ENCODE results near the gene CBR3.

The CBR3 gene

DNA sequence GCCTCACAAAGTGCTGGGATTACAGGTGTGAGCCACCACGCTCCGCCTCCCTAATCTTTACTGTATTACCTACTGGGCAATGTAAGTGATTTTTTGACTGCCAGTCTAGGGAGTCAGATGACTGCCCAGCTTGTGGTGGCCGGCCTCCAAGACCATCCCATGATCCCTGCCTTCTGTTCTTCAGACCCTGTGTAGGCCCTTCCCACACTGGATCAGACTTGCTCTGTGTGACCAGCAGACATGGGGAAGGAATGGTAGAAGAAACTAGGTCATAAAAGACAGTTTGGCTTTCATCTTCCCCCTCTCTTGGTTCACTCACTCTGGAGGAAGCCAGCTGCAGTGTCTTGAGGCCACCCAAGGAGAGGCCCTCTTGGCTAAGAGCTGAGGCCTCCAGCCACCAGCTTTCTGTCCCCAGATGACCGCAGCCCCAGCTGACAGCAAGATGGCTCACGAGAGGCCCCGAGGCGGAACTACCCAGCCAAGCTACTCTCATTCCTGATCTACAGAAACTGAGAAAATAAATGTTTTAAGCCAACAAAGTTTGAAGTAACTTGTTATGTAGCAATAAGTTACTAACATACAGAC is 14.5 kb upstream of the CBR3 start:
- DNase-seq (ENCODE audit: low read depth): no peak
- no peak overlapping the region for H3K4me3 ChIP-seq (ENCODE audit: low read depth, low read length)
- TF ChIP-seq, protein P1, sequence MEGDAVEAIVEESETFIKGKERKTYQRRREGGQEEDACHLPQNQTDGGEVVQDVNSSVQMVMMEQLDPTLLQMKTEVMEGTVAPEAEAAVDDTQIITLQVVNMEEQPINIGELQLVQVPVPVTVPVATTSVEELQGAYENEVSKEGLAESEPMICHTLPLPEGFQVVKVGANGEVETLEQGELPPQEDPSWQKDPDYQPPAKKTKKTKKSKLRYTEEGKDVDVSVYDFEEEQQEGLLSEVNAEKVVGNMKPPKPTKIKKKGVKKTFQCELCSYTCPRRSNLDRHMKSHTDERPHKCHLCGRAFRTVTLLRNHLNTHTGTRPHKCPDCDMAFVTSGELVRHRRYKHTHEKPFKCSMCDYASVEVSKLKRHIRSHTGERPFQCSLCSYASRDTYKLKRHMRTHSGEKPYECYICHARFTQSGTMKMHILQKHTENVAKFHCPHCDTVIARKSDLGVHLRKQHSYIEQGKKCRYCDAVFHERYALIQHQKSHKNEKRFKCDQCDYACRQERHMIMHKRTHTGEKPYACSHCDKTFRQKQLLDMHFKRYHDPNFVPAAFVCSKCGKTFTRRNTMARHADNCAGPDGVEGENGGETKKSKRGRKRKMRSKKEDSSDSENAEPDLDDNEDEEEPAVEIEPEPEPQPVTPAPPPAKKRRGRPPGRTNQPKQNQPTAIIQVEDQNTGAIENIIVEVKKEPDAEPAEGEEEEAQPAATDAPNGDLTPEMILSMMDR (IDR thresholded peaks at IDR 0.05; ENCODE audit: insufficient read depth, low read depth, low read length, missing control alignments): no peak

DNA sequence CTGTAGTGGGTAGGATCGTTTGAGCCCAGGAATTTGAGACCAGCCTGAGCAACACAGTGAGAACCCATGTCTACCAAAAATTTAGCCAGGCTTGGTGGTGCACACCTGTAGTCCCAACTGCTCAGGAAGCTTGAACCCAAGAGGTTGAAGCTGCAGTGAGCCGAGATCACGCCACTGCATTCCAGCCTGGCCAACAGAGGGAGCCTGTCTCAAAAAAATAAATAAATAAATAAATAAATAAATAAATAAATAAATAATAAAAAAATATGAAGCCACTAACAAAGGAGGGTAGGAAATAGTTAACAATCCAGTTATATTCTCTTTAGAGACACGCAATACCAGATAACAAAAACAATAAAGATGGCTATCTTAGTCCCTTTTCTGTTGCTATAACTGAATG is 11.9 kb upstream of the CBR3 start:
- peak; percentile 21 for DNase-seq (ENCODE audit: low read depth)
- TF ChIP-seq, protein P1 (IDR thresholded peaks at IDR 0.05; ENCODE audit: insufficient read depth, low read depth, low read length, missing control alignments): peak; percentile 28

DNA sequence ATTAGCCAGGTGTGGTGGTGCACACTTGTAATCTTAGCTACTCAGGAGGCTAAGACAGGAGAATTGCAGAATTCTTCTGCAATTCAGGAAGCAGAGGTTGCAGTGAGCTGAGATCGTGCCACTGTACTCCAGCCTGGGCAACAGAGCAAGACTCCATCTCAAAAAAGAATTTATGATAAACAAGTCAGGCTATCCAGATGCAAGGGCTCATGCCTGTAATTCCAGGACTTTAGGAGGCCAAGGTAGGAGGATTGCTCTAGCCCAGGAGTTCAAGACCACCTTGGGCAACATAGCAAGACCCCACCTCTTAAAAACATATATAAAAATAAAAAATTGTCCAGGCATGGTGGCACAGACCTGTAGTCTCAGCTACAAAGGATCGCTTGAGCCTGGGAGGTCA is 10.5 kb upstream of the CBR3 start:
- no peak overlapping the region for H3K4me3 ChIP-seq (ENCODE audit: low read depth, low read length)
- TF ChIP-seq, protein P1 (IDR thresholded peaks at IDR 0.05; ENCODE audit: insufficient read depth, low read depth, low read length, missing control alignments): no peak

More for the DNA sequence above, 11.9 kb upstream of the CBR3 start:
- no peak overlapping the region for H3K4me3 ChIP-seq (ENCODE audit: low read depth, low read length)

DNA sequence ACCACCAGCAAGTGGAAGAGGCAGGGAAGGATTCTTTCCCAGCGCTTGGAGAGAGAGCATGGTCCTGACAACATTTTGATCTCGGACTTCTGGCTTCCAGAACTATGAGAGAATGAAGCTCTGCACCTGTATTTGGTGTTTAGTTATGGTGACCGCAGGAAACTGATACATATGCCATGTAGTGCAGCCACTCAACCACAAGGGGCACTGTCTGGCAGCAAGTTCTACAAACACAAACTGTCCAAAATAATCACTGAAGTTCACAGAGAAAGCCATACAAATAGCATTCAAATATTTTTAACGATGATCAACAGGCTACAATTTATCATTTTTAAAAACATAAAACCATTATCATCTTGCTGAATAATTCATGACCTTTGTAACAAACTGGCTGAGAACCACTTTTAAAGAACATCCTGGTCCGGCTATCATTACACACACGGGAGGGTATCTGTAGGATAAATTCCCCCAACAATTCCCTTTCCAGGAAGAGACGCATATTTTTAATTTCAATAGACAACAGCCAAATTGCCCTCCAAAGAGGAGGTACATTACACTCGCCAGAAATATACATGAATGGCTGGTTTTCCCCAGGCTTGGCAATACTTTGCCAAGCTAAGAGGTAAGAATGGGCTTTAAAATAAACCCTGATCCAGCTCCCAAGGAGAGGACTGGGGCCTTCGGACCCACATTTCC is 9.2 kb upstream of the CBR3 start:
- H3K4me3 ChIP-seq (ENCODE audit: low read depth, low read length): no peak overlapping the region
- DNase-seq (ENCODE audit: low read depth): peak; percentile 69
- TF ChIP-seq, protein P1 (IDR thresholded peaks at IDR 0.05; ENCODE audit: insufficient read depth, low read depth, low read length, missing control alignments): peak; percentile 96

More for the DNA sequence above, 10.5 kb upstream of the CBR3 start:
- no peak for DNase-seq (ENCODE audit: low read depth)

DNA sequence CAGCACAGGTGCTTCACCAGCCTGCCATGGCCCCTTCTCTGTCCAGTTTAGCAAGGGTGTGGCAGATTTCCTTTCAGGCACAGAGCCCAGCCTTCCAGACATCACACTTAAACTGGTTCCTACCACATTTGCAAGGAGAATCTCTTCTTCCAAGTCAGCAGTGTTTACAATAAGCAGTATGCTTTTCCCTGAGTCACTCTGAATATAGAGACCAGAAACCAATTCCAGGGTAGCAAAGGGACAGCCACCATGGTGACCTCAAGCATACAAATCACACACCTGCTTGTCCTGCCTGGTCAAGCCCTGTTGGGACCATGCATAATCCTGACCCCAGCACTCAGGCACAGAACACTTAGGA is 8.7 kb upstream of the CBR3 start:
- TF ChIP-seq, protein P1 (IDR thresholded peaks at IDR 0.05; ENCODE audit: insufficient read depth, low read depth, low read length, missing control alignments): no peak
- no peak overlapping the region for H3K4me3 ChIP-seq (ENCODE audit: low read depth, low read length)
- no peak for DNase-seq (ENCODE audit: low read depth)

DNA sequence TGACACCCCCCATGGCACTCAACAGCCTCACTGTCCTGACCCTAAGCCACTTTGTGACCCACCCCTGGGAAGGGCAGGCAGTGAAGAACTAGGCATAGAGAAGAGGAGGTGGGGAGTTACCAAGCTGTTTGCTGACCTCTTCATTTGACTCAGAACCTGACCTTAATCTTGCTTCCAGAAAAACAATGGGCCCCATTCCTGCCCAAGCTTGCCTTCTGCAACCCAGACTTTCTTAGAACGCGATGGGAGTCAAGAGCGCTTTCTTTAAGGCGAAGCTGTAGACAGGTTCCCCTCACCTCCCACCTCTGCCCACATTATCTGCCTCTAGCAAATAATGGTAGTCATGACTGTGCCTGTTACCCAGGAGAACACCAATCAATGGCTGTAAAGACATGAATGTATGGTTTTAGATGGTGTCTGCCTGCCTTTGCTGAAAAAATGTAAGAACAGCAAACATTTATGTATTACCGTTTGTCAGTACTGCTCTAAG is 8.2 kb upstream of the CBR3 start:
- DNase-seq (ENCODE audit: low read depth): no peak
- H3K4me3 ChIP-seq (ENCODE audit: low read depth, low read length): no peak overlapping the region
- TF ChIP-seq, protein P1 (IDR thresholded peaks at IDR 0.05; ENCODE audit: insufficient read depth, low read depth, low read length, missing control alignments): no peak

All from GM12865 (cell line).